Hepatocyte (in vitro differentiated cells): ENCODE results near the gene CCNA1. TPM values are rescaled to one million over a fixed set of nuclear protein-coding genes. Genes with fewer than 3 reads are reported as not detected.

Experiments
- DNase-seq: peaks from one replicate; pipeline ENCODE4 v3.0.0-alpha.2; 2016; ENCODE audit warnings: low spot score
- H2AFZ ChIP-seq: fragments of 200-600 bp; sonication (generic); 2 replicates; pipeline ENCODE4 v1.6.0; 2016; ENCODE audit warnings: antibody characterized with exemption, mild to moderate bottlenecking
- H3K27ac ChIP-seq: fragments of 200-600 bp; sonication (generic); 2 replicates; pipeline ENCODE4 v1.5.1; 2016; ENCODE audit warnings: mild to moderate bottlenecking
- H3K27me3 ChIP-seq: fragments of 200-600 bp; sonication (generic); 2 replicates; pipeline ENCODE4 v1.6.1; 2016
- H3K36me3 ChIP-seq: fragments of 200-600 bp; sonication (generic); replicated peaks from 2 replicates; pipeline ENCODE4 v1.5.1; 2016; ENCODE audit warnings: low read depth; ENCODE audit not compliant: insufficient read depth
- H3K4me1 ChIP-seq: fragments of 200-600 bp; sonication (generic); 2 replicates; pipeline ENCODE4 v1.5.1; 2016; ENCODE audit warnings: mild to moderate bottlenecking, moderate library complexity; ENCODE audit not compliant: insufficient read depth
- H3K4me2 ChIP-seq: fragments of 200-600 bp; sonication (generic); 2 replicates; pipeline ENCODE4 v1.6.0; 2016
- H3K4me3 ChIP-seq: fragments of 200-600 bp; sonication (generic); 2 replicates; pipeline ENCODE4 v1.5.1; 2016; ENCODE audit warnings: mild to moderate bottlenecking
- H3K79me2 ChIP-seq: fragments of 200-600 bp; sonication (generic); 2 replicates; pipeline ENCODE4 v1.6.0; 2017; ENCODE audit warnings: mild to moderate bottlenecking
- H3K9me2 ChIP-seq: fragments of 200-600 bp; sonication (generic); replicated peaks from 2 replicates; pipeline ENCODE4 v1.6.0; 2017; ENCODE audit warnings: mild to moderate bottlenecking; ENCODE audit not compliant: insufficient read depth
- H3K9me3 ChIP-seq: fragments of 200-600 bp; sonication (generic); 2 replicates; pipeline ENCODE4 v1.5.1; 2016; ENCODE audit warnings: low read depth, mild to moderate bottlenecking
- H4K20me1 ChIP-seq: fragments of 200-600 bp; sonication (generic); 2 replicates; pipeline ENCODE4 v1.6.0; 2016; ENCODE audit warnings: mild to moderate bottlenecking; ENCODE audit not compliant: insufficient read depth, poor library complexity, severe bottlenecking
- CTCF ChIP-seq: fragments of 200-600 bp; sonication (generic); IDR thresholded peaks from 2 replicates; pipeline ENCODE4 v1.5.1; 2016; ENCODE audit warnings: antibody characterized with exemption, mild to moderate bottlenecking; ENCODE audit not compliant: poor library complexity
- EZH2 ChIP-seq: fragments of 200-600 bp; sonication (generic); IDR thresholded peaks from 2 replicates; pipeline ENCODE4 v1.6.1; 2016; ENCODE audit warnings: antibody characterized with exemption, mild to moderate bottlenecking, borderline replicate concordance
- EZH2phosphoT487 ChIP-seq: fragments of 200-600 bp; sonication (generic); IDR thresholded peaks from one replicate; pipeline ENCODE4 v1.6.1; 2018; ENCODE audit warnings: antibody characterized with exemption, mild to moderate bottlenecking, low read depth, moderate library complexity; ENCODE audit not compliant: unreplicated experiment, severe bottlenecking
- WGBS: methylation state at CpG from one replicate; pipeline ENCODE4 v1.1.6; 2016; ENCODE audit warnings: low lambda C conversion rate; ENCODE audit errors: missing lambda C conversion rate; 5-methylcytosine and 5-hydroxymethylcytosine counted together
- polyA plus RNA-seq: library from polyadenylated mRNA; unstranded; fragments of >200 nt; fragmentation: Nextera tagmentation; extraction: Ambion mirVana; gene quantifications from 2 replicates; pipeline ENCODE4 v1.2.1, GENCODE V29; 2016
- total RNA-seq: library from RNA; depleted of rRNA; stranded (reverse); fragments of >200 nt; gene quantifications from 2 replicates; pipeline ENCODE4 v1.2.3, GENCODE V29; 2014

Gene CCNA1
- total and polyA plus RNA-seq, 2 experiments from 2014 or later = 0.47 to 0.83 TPM

- H2AFZ ChIP-seq = no peak overlapping the region
- no peak overlapping the region for H3K27ac ChIP-seq
- H3K9me2 ChIP-seq = no peaks in the 10 kb centered on the region
- peaks cover 38% of the 10 kb centered on the region for H3K27me3 ChIP-seq
- no peak overlapping the region for H3K4me3 ChIP-seq
- no peak for DNase-seq
- H4K20me1 ChIP-seq = no peaks in the 10 kb centered on the region
- peaks cover 5% of the 10 kb centered on the region for H3K4me1 ChIP-seq
- no peak overlapping the region for H3K4me2 ChIP-seq
- WGBS = 81% methylated on average over 2 of the region's 2 CpGs
- no peaks in the 10 kb centered on the region for H3K9me3 ChIP-seq
- H3K79me2 ChIP-seq = no peaks in the 10 kb centered on the region
- no peak for TF ChIP-seq CTCF
- no peak for TF ChIP-seq EZH2
- TF ChIP-seq EZH2phosphoT487 = no peak
- no peaks in the 10 kb centered on the region for H3K36me3 ChIP-seq
Measured at GRCh38 chr13:36428086-36428485, 4.2 kb upstream of the CCNA1 start.

GRCh38 chr13:36430247-36431203 is 1.8 kb upstream of the CCNA1 start:
- Histone ChIP-seq H3K9me2 (no peaks in the 10 kb centered on the region), H3K36me3 (no peaks in the 10 kb centered on the region), H3K4me2 (peak overlapping the region; percentile 94), H3K27ac (no peak overlapping the region), H2AFZ (peak overlapping the region; percentile 26), H3K9me3 (no peaks in the 10 kb centered on the region), H3K4me1 (peaks cover 5% of the 10 kb centered on the region), H4K20me1 (no peaks in the 10 kb centered on the region), H3K79me2 (no peaks in the 10 kb centered on the region), H3K4me3 (no peak overlapping the region), H3K27me3 (peaks cover 62% of the 10 kb centered on the region)
- DNase-seq = no peak
- 16% methylated on average over 34 of the region's 34 CpGs for WGBS
- TF ChIP-seq CTCF (no peak), EZH2phosphoT487 (peak; percentile 60), EZH2 (peak; percentile 73)

GRCh38 chr13:36431204-36432105 is 840 bp upstream of the CCNA1 start:
- Histone ChIP-seq H3K9me3 (no peaks in the 10 kb centered on the region), H3K36me3 (no peaks in the 10 kb centered on the region), H3K4me1 (peaks cover 5% of the 10 kb centered on the region), H3K27me3 (peaks cover 70% of the 10 kb centered on the region), H3K4me2 (peak overlapping the region; percentile 94), H2AFZ (peak overlapping the region; percentile 69), H3K27ac (no peak overlapping the region), H4K20me1 (no peaks in the 10 kb centered on the region), H3K79me2 (no peaks in the 10 kb centered on the region), H3K4me3 (peak overlapping the region; percentile 32), H3K9me2 (no peaks in the 10 kb centered on the region)
- no peak for TF ChIP-seq CTCF
- peak; percentile 83 for TF ChIP-seq EZH2phosphoT487
- peak; percentile 90 for TF ChIP-seq EZH2
- DNase-seq = peak; percentile 48
- 3% methylated on average over 77 of the region's 85 CpGs for WGBS
